SK-N-SH treated with all-trans-retinoic acid at 6 μM for 48 hours (cell line): Measurements from ENCODE around the gene SPNS3.

Source experiments
- ATAC-seq: fragments of 200-7000 bp; cut with Tn5 transposase; 3 replicates; pipeline ENCODE4 v1.9.1; 2020; ENCODE audit warnings: mild to moderate bottlenecking, moderate library complexity
- ARNTL ChIP-seq: fragments of 450-650 bp; formaldehyde crosslinking; IDR thresholded peaks from 2 replicates; pipeline ENCODE4 v1.5.0; 2020; ENCODE audit warnings: low read depth, mild to moderate bottlenecking, moderate library complexity, borderline replicate concordance
- BACH2 ChIP-seq: fragments of 250-450 bp; sonication (Bioruptor Pico); IDR thresholded peaks from 2 replicates; pipeline ENCODE4 v1.9.0; 2021; ENCODE audit warnings: mild to moderate bottlenecking, borderline replicate concordance
- ESRRG ChIP-seq: fragments of 250-450 bp; sonication (Bioruptor Pico); IDR thresholded peaks from 2 replicates; pipeline ENCODE4 v1.6.1; 2021; ENCODE audit warnings: mild to moderate bottlenecking
- GLIS3 ChIP-seq: fragments of 250-450 bp; sonication (Bioruptor Pico); IDR thresholded peaks from 2 replicates; pipeline ENCODE4 v1.5.0; 2020; ENCODE audit warnings: mild to moderate bottlenecking, moderate library complexity
- ISL1 ChIP-seq: fragments of 250-450 bp; sonication (Bioruptor Pico); IDR thresholded peaks from 2 replicates; pipeline ENCODE4 v2.1.2; 2022; ENCODE audit warnings: mild to moderate bottlenecking, moderate library complexity
- RARB ChIP-seq: fragments of 250-450 bp; sonication (Bioruptor Pico); IDR thresholded peaks from 2 replicates; pipeline ENCODE4 v1.8.0; 2021; ENCODE audit warnings: mild to moderate bottlenecking, moderate library complexity
- TCF4 ChIP-seq: fragments of 250-450 bp; sonication (Bioruptor Pico); IDR thresholded peaks from 2 replicates; pipeline ENCODE4 v1.8.0; 2021; ENCODE audit warnings: mild to moderate bottlenecking, moderate library complexity, borderline replicate concordance
- ZC3H10 ChIP-seq: fragments of 250-450 bp; sonication (Bioruptor Pico); IDR thresholded peaks from 2 replicates; pipeline ENCODE4 v1.5.1; 2021; ENCODE audit warnings: mild to moderate bottlenecking, moderate library complexity
- ZFP30 ChIP-seq: fragments of 450-650 bp; formaldehyde crosslinking; IDR thresholded peaks from 2 replicates; pipeline ENCODE4 v1.5.0; 2022; ENCODE audit warnings: mild to moderate bottlenecking, moderate library complexity
- ZNF565 ChIP-seq: fragments of 450-650 bp; formaldehyde crosslinking; conservative IDR thresholded peaks from 2 replicates; pipeline ENCODE4 v1.5.0; 2020; ENCODE audit warnings: low read depth, mild to moderate bottlenecking, moderate library complexity
- ZNF70 ChIP-seq: fragments of 450-650 bp; formaldehyde crosslinking; IDR thresholded peaks from 2 replicates; pipeline ENCODE4 v1.5.0; 2020; ENCODE audit warnings: mild to moderate bottlenecking, moderate library complexity
- TF ChIP-seq, protein P1 (sequence below): fragments of 250-450 bp; sonication (Bioruptor Pico); IDR thresholded peaks from 2 replicates; pipeline ENCODE4 v1.5.0; 2020; ENCODE audit warnings: mild to moderate bottlenecking, moderate library complexity
- TF ChIP-seq, protein P2 (sequence below): fragments of 250-450 bp; sonication (Bioruptor Pico); IDR thresholded peaks from 2 replicates; pipeline ENCODE4 v1.8.0; 2020; ENCODE audit warnings: mild to moderate bottlenecking, moderate library complexity, borderline replicate concordance
- TF ChIP-seq, protein P3 (sequence below): fragments of 250-450 bp; sonication (Bioruptor Pico); IDR thresholded peaks from 2 replicates; pipeline ENCODE4 v1.5.1; 2020; ENCODE audit warnings: low read depth, mild to moderate bottlenecking, moderate library complexity
- TF ChIP-seq, protein P4 (sequence below): fragments of 250-450 bp; sonication (Bioruptor Pico); IDR thresholded peaks from 2 replicates; pipeline ENCODE4 v1.8.0; 2021; ENCODE audit warnings: low read depth, mild to moderate bottlenecking, moderate library complexity, borderline replicate concordance

SPNS3 gene

DNA sequence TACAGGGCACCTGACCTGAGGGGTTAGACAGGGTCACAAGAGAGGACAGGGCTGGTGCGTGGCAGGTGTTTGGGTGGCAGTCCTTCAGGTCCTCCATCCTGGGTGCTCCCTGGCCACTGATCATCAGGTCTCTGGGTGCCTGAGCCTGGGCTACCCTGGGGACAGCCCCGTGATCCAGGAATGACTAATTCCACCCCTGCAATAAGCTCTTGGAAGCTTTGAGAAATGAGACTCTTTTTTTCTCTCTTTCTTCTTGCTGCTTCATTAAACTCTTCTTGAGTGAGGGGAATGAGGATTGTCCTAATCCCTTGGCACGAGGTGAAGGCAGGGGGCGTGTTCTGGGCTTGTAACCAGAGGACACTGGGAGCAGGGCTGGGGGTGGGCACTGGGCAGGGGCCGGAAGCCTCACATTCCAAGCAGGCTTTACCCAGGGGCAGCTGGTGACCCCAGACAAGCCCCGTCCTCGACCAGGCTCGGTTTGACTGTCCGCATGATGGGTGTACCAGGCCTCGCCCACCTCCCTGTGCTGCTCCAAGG, 43.6 kb downstream of the SPNS3 start (continued):
- TF ChIP-seq, protein P1, sequence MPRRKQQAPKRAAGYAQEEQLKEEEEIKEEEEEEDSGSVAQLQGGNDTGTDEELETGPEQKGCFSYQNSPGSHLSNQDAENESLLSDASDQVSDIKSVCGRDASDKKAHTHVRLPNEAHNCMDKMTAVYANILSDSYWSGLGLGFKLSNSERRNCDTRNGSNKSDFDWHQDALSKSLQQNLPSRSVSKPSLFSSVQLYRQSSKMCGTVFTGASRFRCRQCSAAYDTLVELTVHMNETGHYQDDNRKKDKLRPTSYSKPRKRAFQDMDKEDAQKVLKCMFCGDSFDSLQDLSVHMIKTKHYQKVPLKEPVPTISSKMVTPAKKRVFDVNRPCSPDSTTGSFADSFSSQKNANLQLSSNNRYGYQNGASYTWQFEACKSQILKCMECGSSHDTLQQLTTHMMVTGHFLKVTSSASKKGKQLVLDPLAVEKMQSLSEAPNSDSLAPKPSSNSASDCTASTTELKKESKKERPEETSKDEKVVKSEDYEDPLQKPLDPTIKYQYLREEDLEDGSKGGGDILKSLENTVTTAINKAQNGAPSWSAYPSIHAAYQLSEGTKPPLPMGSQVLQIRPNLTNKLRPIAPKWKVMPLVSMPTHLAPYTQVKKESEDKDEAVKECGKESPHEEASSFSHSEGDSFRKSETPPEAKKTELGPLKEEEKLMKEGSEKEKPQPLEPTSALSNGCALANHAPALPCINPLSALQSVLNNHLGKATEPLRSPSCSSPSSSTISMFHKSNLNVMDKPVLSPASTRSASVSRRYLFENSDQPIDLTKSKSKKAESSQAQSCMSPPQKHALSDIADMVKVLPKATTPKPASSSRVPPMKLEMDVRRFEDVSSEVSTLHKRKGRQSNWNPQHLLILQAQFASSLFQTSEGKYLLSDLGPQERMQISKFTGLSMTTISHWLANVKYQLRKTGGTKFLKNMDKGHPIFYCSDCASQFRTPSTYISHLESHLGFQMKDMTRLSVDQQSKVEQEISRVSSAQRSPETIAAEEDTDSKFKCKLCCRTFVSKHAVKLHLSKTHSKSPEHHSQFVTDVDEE, result no peak
- no peak for TF ChIP-seq ARNTL (CRISPR knock-in tag)
- TF ChIP-seq, all 23 proteins: peak for 0

DNA sequence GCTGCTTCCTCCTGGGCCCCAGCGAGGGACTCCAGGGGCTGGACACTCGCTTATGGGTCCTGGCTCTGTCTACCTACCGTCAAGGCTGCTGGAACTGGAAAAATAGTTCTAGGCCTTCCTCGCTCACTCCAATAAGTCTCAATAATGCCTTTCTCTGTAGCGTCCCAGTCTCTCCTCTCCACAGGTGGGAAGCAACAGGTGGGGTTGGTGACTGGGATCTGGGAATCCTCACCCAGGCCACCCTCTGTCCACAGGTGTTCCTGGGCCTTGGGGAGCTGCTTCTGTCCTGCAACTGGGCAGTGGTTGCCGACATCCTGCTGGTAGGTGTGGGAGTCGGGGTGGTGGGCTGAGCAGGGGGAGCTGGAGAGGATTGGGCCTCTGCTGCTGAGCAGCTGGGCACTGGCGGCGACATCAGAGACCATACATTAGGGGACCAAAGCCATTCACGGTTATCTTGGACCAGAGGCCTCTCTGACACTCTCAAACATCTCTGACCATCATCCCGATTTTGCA, 44.6 kb downstream of the SPNS3 start:
- no peak for ATAC-seq
- TF ChIP-seq TCF4 (no peak), ZC3H10 (CRISPR knock-in tag) (no peak), ARNTL (CRISPR knock-in tag) (no peak), RARB (CRISPR knock-in tag) (no peak), GLIS3 (no peak)
- TF ChIP-seq, protein P2, sequence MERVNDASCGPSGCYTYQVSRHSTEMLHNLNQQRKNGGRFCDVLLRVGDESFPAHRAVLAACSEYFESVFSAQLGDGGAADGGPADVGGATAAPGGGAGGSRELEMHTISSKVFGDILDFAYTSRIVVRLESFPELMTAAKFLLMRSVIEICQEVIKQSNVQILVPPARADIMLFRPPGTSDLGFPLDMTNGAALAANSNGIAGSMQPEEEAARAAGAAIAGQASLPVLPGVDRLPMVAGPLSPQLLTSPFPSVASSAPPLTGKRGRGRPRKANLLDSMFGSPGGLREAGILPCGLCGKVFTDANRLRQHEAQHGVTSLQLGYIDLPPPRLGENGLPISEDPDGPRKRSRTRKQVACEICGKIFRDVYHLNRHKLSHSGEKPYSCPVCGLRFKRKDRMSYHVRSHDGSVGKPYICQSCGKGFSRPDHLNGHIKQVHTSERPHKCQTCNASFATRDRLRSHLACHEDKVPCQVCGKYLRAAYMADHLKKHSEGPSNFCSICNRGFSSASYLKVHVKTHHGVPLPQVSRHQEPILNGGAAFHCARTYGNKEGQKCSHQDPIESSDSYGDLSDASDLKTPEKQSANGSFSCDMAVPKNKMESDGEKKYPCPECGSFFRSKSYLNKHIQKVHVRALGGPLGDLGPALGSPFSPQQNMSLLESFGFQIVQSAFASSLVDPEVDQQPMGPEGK, result no peak
- TF ChIP-seq, all 23 proteins: peak for 0

DNA sequence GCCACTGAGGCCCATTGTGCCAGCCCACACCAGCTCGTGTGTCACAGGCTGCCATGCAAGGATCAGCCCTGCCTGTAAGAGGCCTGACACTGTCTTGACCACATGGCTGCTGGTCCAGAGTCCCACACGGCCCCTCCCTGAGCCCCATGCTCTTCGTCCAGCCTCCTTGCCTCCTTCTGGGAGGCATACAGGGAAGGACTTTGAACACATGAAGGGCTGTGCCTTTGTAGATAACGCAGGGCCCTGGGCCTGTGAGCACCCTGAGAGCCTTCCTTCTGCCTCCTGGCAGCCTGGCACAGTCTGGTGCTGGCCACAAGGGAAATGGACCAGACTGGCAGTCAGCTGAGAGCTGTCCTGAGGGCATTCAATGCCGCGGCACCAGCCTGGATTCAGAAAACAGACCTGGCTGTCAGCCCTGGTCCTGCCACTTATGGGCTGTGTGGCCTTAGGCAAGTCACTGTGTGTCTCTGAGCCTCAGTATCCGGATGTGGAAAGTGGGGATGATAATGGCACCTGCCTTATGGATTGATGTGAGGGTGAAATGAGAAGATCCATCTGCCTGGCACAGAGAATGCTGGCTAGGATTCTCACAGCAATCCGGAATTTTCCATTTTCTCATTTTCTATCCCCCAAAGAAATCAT, 45.7 kb downstream of the SPNS3 start:
- TF ChIP-seq ISL1 (CRISPR knock-in tag) (no peak), RARB (CRISPR knock-in tag) (no peak), ESRRG (CRISPR knock-in tag) (no peak), ZNF565 (no peak)
- TF ChIP-seq, protein P3, sequence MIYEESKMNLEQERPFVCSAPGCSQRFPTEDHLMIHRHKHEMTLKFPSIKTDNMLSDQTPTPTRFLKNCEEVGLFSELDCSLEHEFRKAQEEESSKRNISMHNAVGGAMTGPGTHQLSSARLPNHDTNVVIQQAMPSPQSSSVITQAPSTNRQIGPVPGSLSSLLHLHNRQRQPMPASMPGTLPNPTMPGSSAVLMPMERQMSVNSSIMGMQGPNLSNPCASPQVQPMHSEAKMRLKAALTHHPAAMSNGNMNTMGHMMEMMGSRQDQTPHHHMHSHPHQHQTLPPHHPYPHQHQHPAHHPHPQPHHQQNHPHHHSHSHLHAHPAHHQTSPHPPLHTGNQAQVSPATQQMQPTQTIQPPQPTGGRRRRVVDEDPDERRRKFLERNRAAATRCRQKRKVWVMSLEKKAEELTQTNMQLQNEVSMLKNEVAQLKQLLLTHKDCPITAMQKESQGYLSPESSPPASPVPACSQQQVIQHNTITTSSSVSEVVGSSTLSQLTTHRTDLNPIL (CRISPR knock-in tag), result no peak
- TF ChIP-seq, all 23 proteins: peak for 0

DNA sequence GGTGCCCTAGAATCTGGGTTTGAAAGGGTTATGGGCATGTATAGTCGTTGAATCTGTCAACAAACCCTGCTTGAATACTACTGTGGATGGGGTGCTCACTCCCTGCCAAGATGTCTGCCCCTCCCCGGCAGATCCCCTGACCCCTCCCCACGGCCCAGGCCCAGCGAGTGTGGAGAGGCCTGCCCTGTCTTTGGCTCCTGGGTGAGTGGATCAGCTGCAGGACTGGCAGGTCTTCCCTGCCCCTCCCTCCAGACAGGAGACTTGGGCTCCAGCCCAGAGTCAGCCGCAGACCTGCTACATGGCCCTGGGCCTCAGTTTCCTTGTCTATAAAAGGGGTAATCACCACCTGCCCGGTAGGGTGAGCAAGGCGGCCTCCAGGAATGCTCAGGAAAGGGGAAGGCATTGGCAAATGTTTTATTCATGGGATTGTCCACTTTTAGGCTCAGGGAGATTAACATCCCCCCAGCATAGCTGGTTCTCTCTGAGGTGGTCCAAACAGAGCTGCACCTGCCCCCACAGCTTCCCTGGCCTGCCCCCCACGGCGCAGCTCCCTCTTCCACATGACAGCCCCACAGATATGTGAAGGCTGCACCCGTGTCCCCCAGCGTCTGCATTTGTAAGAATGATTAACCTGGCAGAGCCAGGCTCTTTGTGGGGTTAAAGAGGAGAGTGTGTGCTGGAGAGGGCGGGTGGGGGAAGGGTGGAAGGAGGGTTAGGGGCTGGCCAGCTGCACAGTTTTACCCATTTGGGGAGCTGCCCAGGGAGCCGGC, 46.4 kb downstream of the SPNS3 start:
- no peak for TF ChIP-seq ZFP30 (CRISPR knock-in tag)
- TF ChIP-seq BACH2 (CRISPR knock-in tag), result no peak
- TF ChIP-seq ZNF70, result no peak
- TF ChIP-seq, protein P4, sequence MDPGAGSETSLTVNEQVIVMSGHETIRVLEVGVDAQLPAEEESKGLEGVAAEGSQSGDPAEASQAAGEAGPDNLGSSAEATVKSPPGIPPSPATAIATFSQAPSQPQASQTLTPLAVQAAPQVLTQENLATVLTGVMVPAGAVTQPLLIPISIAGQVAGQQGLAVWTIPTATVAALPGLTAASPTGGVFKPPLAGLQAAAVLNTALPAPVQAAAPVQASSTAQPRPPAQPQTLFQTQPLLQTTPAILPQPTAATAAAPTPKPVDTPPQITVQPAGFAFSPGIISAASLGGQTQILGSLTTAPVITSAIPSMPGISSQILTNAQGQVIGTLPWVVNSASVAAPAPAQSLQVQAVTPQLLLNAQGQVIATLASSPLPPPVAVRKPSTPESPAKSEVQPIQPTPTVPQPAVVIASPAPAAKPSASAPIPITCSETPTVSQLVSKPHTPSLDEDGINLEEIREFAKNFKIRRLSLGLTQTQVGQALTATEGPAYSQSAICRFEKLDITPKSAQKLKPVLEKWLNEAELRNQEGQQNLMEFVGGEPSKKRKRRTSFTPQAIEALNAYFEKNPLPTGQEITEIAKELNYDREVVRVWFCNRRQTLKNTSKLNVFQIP (CRISPR knock-in tag), result no peak
- ATAC-seq, result no peak

More for the DNA sequence above, 45.7 kb downstream of the SPNS3 start:
- ATAC-seq, result no peak
